Adrenal gland (tissue), 12 donors: ENCODE measurements around the gene CFAP410. TPM values are rescaled to one million over a fixed set of nuclear protein-coding genes. Genes with fewer than 3 reads are reported as not detected.

ENCODE experiments used
- DNase-seq, 7 donors: peaks; one replicate each; pipeline ENCODE4 v3.0.0-alpha.2; 2019 to 2020
- H3K27ac ChIP-seq, 5 donors: fragments of 200-600 bp; sonication (generic) in 4 of 5; 1 replicate in 3 of 5; 2 replicates in 2 of 5; pipeline versions ENCODE4 v1.5.1 to v1.8.0; 2016 to 2020; ENCODE audit warnings: mild to moderate bottlenecking in 1 of 5
- H3K27me3 ChIP-seq: fragments of 200-600 bp; 2 replicates; pipeline ENCODE4 v1.8.0; 2021
- H3K36me3 ChIP-seq, 2 donors: fragments of 200-600 bp; replicated peaks in 1 of 2; 1 replicate in 1 of 2; 2 replicates in 1 of 2; pipeline versions ENCODE4 v1.5.1 to v1.8.0; 2018 to 2022
- H3K4me1 ChIP-seq, 2 donors: fragments of 200-600 bp; replicated peaks in 1 of 2; 1 replicate in 1 of 2; 2 replicates in 1 of 2; pipeline versions ENCODE4 v1.5.1 to v1.8.0; 2018 to 2021
- H3K4me3 ChIP-seq, 4 donors: fragments of 200-600 bp; sonication (generic) in 3 of 4; one replicate each; pipeline ENCODE4 v1.5.1; 2016 to 2018
- H3K9me3 ChIP-seq, 3 donors: fragments of 200-600 bp; sonication (generic) in 1 of 3; replicated peaks in 1 of 3; 1 replicate in 2 of 3; 2 replicates in 1 of 3; pipeline versions ENCODE4 v1.5.1 to v1.8.0; 2016 to 2021
- POLR2A ChIP-seq, 2 donors: fragments of 450-650 bp; IDR thresholded peaks; one replicate each; pipeline ENCODE4 v1.6.1; 2017; ENCODE audit warnings: antibody characterized with exemption in 2 of 2, mild to moderate bottlenecking in 2 of 2, moderate library complexity in 1 of 2
- WGBS, 4 donors: extraction: QIAGEN DNeasy Blood & Tissue Kit in 2 of 4; methylation state at CpG; one replicate each; pipeline versions ENCODE4 v1.1.5 to v1.1.7; 2013 to 2017; 5-methylcytosine and 5-hydroxymethylcytosine counted together
- intact Hi-C, 2 donors: fragments of 100-400 bp; cut with DNase I; formaldehyde crosslinking; loops; one replicate each; pipeline versions ENCODE4 v1.14.1 to v1.15.0; 2022 to 2023
- polyA plus RNA-seq, 3 donors: library from polyadenylated mRNA; stranded (reverse); fragments of 200-250 nt in 2 of 3; fragments of 350-450 nt in 1 of 3; fragmentation: Illumina TruSeq in 1 of 3; extraction: RNeasy Lipid Tissue Mini Kit (QIAGEN cat#74804) in 1 of 3; gene quantifications; one replicate each; pipeline ENCODE4 v1.2.3, GENCODE V29; 2013 to 2014
- total RNA-seq, 9 donors: library from RNA; depleted of rRNA in 4 of 9; stranded (reverse); fragments of >200 nt in 4 of 9; fragments of 120-200 nt in 1 of 9; fragmentation: NEBNext Ultra II Directional in 1 of 9; extraction: Animal tissue kit (Norgen Biotek cat#: 25700) in 1 of 9; gene quantifications; one replicate each; pipeline versions ENCODE4 v1.1.0 to v1.2.4, GENCODE V29; 2013 to 2023
- TF ChIP-seq, protein P1 (sequence below), 6 experiments: fragments of 450-650 bp in 4 of 6; fragments of 200-600 bp in 2 of 6; sonication (generic) in 1 of 6; IDR thresholded peaks; 1 replicate in 5 of 6; 2 replicates in 1 of 6; pipeline versions ENCODE4 v1.5.1 to v1.8.0; 2016 to 2021; ENCODE audit warnings: antibody characterized with exemption in 6 of 6, mild to moderate bottlenecking in 2 of 6, moderate library complexity in 1 of 6
- donor health status: healthy with polysubstance abuse.
- donor health status: Bipolar disorder and iron deficiency.
- donor health status: DM: yes; HTN: yes; CAD: no.
- donor health status: DM: no; HTN: no; CAD: no.
- donor health status: DM: no; HTN: no; CAD: no.
- donor health status: DM: yes; HTN: yes; CAD: no.

The CFAP410 gene
- total and polyA plus RNA-seq, 12 donors, result 1.4 to 149 (median 37.0) TPM

DNA sequence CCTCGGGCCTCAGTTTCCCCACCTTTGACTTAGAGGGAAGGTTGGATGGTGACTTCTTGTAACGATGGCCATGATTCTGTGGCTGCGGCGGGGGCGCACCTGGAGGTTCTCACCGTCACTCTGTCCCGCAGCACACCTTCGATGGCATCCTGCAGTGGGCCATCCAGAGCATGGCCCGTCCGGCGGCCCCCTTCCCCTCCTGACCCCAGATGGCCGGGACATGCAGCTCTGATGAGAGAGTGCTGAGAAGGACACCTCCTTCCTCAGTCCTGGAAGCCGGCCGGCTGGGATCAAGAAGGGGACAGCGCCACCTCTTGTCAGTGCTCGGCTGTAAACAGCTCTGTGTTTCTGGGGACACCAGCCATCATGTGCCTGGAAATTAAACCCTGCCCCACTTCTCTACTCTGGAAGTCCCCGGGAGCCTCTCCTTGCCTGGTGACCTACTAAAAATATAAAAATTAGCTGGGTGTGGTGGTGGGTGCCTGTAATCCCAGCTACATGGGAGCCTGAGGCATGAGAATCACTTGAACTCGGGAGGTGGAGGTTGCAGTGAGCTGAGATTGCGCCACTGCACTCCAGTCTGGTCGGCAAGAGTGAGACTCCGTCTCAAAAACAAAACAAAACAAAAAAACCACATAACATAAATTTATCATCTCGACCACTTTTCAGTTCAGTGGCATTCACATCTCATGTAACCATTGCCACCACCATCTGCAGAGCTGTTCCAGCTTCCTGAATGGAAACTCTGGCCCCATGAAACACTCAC lies 41.5 kb downstream of the CFAP410 start:
- no peaks in the 10 kb centered on the region for H3K36me3 ChIP-seq
- peak; percentile 84 to 94 (median 91) for DNase-seq
- intact Hi-C loops, result no loop called here
- H3K9me3 ChIP-seq, result no peaks in the 10 kb centered on the region
- H3K27me3 ChIP-seq, result no peaks in the 10 kb centered on the region
- WGBS, 4 donors, result 9 to 23% (median 21%) methylated on average over 7 to 22 of the region's 22 CpGs
- no peak overlapping the region for H3K27ac ChIP-seq
- TF ChIP-seq POLR2A (IDR thresholded peaks at IDR 0.05), result no peak
- TF ChIP-seq, protein P1, sequence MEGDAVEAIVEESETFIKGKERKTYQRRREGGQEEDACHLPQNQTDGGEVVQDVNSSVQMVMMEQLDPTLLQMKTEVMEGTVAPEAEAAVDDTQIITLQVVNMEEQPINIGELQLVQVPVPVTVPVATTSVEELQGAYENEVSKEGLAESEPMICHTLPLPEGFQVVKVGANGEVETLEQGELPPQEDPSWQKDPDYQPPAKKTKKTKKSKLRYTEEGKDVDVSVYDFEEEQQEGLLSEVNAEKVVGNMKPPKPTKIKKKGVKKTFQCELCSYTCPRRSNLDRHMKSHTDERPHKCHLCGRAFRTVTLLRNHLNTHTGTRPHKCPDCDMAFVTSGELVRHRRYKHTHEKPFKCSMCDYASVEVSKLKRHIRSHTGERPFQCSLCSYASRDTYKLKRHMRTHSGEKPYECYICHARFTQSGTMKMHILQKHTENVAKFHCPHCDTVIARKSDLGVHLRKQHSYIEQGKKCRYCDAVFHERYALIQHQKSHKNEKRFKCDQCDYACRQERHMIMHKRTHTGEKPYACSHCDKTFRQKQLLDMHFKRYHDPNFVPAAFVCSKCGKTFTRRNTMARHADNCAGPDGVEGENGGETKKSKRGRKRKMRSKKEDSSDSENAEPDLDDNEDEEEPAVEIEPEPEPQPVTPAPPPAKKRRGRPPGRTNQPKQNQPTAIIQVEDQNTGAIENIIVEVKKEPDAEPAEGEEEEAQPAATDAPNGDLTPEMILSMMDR (IDR thresholded peaks at IDR 0.05), result peak; percentile 77 to 89 (median 86)
- no peak overlapping the region for H3K4me3 ChIP-seq
- peaks cover 8 to 30% of the 10 kb centered on the region in 2 donors for H3K4me1 ChIP-seq

DNA sequence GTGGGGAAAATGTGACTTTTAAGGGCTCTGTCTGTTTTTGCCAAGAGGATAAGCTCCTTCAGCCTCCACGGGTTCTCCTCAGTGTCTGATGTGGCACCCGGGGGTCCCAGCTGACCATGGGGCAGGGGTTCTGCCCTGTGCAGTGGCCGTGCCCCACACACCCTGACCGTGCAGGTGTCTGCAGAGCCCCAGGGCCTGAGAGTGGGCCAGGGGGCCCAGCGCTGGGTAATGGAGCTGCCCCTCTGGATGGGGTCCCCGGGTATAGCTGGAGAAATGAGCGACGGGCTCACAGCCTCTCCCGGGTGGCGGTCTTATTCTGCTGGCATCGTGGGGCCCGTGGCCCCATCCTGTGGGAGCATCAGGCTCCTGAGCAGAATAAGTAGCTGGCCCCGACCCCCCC lies 42.3 kb downstream of the CFAP410 start:
- TF ChIP-seq, protein P1 (IDR thresholded peaks at IDR 0.05), result no peak
- TF ChIP-seq POLR2A (IDR thresholded peaks at IDR 0.05), result no peak
- 56 to 71% (median 66%) methylated on average over 11 to 13 of the region's 13 CpGs for WGBS, 4 donors
- H3K9me3 ChIP-seq, result no peaks in the 10 kb centered on the region
- no peak overlapping the region for H3K4me3 ChIP-seq
- peaks cover 8 to 29% of the 10 kb centered on the region in 2 donors for H3K4me1 ChIP-seq
- H3K27ac ChIP-seq, result no peak overlapping the region
- intact Hi-C loops, result no loop called here
- no peaks in the 10 kb centered on the region for H3K27me3 ChIP-seq
- no peaks in the 10 kb centered on the region for H3K36me3 ChIP-seq
- DNase-seq, result no peak

DNA sequence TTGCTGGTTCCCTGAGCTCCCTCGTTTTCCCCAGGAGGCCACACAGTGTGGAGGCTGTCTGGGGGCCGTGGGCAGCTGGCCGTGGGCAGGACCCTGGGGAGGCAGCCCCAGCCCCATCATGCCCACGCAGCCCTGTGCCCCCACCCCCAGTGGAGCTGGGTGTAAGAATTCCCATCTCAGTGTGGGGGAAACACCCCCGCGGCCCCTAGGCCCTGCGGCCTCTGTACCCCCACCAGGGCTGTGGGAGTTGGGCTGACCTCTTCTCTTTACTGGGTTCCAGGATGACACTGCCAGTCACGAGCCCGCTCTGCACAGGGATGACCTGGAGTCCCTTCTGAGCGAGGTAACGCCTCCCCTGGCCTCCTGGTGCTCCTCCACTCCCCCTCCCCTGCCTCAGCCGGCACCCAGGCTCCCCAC lies 43.1 kb downstream of the CFAP410 start:
- Histone ChIP-seq H3K27ac (no peak overlapping the region), H3K4me3 (no peak overlapping the region), H3K9me3 (no peaks in the 10 kb centered on the region), H3K27me3 (no peaks in the 10 kb centered on the region), H3K4me1 (peaks cover 6 to 21% of the 10 kb centered on the region in 2 donors), H3K36me3 (no peaks in the 10 kb centered on the region)
- intact Hi-C loops, result no loop called here
- no peak for DNase-seq
- 76 to 77% methylated on average over 12 of the region's 12 CpGs; no CpG with 5 or more reads in 2 of the 4 donors for WGBS, 4 donors
- TF ChIP-seq POLR2A (IDR thresholded peaks at IDR 0.05), result no peak
- TF ChIP-seq, protein P1 (IDR thresholded peaks at IDR 0.05), result no peak

DNA sequence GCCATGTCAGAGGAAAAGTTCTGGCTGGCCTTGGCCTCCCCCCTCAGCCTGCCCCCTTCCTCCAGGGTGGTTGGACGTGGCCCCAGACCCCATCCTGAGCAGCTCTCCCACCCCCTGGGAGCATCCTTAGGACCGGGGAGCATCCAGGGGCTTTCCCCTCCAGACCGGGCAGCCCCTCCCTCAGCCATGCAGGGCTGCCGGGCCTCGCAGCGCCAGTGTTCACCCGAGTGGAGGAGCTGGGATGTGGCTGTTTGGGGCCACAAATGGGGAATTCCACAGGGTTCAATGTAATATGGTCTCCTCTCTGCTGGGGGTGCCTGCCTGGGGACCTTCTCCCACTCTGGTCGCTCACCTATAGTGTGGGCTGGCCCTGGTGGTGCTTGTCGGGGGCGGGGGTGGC lies 43.5 kb downstream of the CFAP410 start:
- no peak overlapping the region for H3K4me3 ChIP-seq
- 79 to 82% (median 82%) methylated on average over 7 to 10 of the region's 10 CpGs; no CpG with 5 or more reads in 1 of the 4 donors for WGBS, 4 donors
- intact Hi-C loops, result no loop called here
- no peaks in the 10 kb centered on the region for H3K36me3 ChIP-seq
- H3K27me3 ChIP-seq, result no peaks in the 10 kb centered on the region
- no peaks in the 10 kb centered on the region for H3K9me3 ChIP-seq
- TF ChIP-seq, protein P1 (IDR thresholded peaks at IDR 0.05), result no peak
- TF ChIP-seq POLR2A (IDR thresholded peaks at IDR 0.05), result no peak
- no peak for DNase-seq
- no peak overlapping the region for H3K27ac ChIP-seq
- peaks cover 1 to 16% of the 10 kb centered on the region in 2 donors for H3K4me1 ChIP-seq
